Natural killer cell (primary cell): ENCODE data around the gene SEPHS1. TPM values are rescaled to one million over a fixed set of nuclear protein-coding genes. Genes with fewer than 3 reads are reported as not detected.

Experiments used
- ATAC-seq, 3 donors: fragments of 150-1000 bp in 2 of 3; fragments of 200-7000 bp in 1 of 3; cut with Tn5 transposase; 1 replicate in 1 of 3; 2 replicates in 2 of 3; pipeline ENCODE4 v1.10.0; 2021; ENCODE audit warnings: mild to moderate bottlenecking in 2 of 3, moderate library complexity in 2 of 3
- DNase-seq, 2 donors: peaks; one replicate each; pipeline versions ENCODE4 v3.0.0 to v3.0.0-alpha.2; 2013 to 2021; ENCODE audit warnings: mixed read lengths in 1 of 2
- H3K27ac ChIP-seq: one replicate; pipeline ENCODE4 v1.5.1; 2013; ENCODE audit warnings: mild to moderate bottlenecking, low read length
- H3K27me3 ChIP-seq: one replicate; pipeline ENCODE4 v1.6.1; 2013; ENCODE audit warnings: low read length; ENCODE audit not compliant: control insufficient read depth, insufficient read depth
- H3K36me3 ChIP-seq: one replicate; pipeline ENCODE4 v1.6.1; 2013; ENCODE audit warnings: low read length; ENCODE audit not compliant: control insufficient read depth, insufficient read depth
- H3K4me1 ChIP-seq: one replicate; pipeline ENCODE4 v1.6.1; 2013; ENCODE audit warnings: low read length; ENCODE audit not compliant: control insufficient read depth, insufficient read depth
- H3K4me3 ChIP-seq: one replicate; pipeline ENCODE4 v1.5.1; 2013; ENCODE audit warnings: low read length
- H3K9me3 ChIP-seq: one replicate; pipeline ENCODE4 v1.6.1; 2013; ENCODE audit warnings: low read length; ENCODE audit not compliant: control insufficient read depth, insufficient read depth
- H3K27ac Mint-ChIP-seq, 2 donors: one replicate each; pipeline ENCODE4 v1.8.0; 2022; ENCODE audit warnings: mild to moderate bottlenecking in 2 of 2, mixed read lengths in 2 of 2, moderate library complexity in 1 of 2
- H3K27me3 Mint-ChIP-seq, 2 donors: one replicate each; pipeline ENCODE4 v1.8.0; 2022; ENCODE audit warnings: low read depth in 2 of 2, mixed read lengths in 2 of 2
- H3K36me3 Mint-ChIP-seq: one replicate; pipeline ENCODE4 v1.8.0; 2022; ENCODE audit warnings: mixed read lengths
- H3K4me1 Mint-ChIP-seq, 2 donors: one replicate each; pipeline ENCODE4 v1.8.0; 2022; ENCODE audit warnings: mixed read lengths in 2 of 2
- H3K4me3 Mint-ChIP-seq: one replicate; pipeline ENCODE4 v1.8.0; 2022; ENCODE audit warnings: mild to moderate bottlenecking, moderate library complexity, mixed read lengths
- H3K9me3 Mint-ChIP-seq, 2 donors: one replicate each; pipeline ENCODE4 v1.8.0; 2022; ENCODE audit warnings: mixed read lengths in 2 of 2
- WGBS: methylation state at CpG from one replicate; pipeline ENCODE4 v1.1.7; 2013; ENCODE audit warnings: missing lambda C conversion rate; ENCODE audit not compliant: insufficient coverage; 5-methylcytosine and 5-hydroxymethylcytosine counted together
- intact Hi-C: fragments of 100-400 bp; cut with micrococcal nuclease; formaldehyde crosslinking; loops from one replicate; pipeline ENCODE4 v1.14.2; 2022
- total RNA-seq, 4 donors: library from RNA; stranded (reverse); fragments of 120-200 nt in 1 of 4; gene quantifications; one replicate each; pipeline versions ENCODE4 v1.2.3 to v1.2.4, GENCODE V29; 2013 to 2022
- TF ChIP-seq, protein P1 (sequence below): fragments of 200-600 bp; IDR thresholded peaks from one replicate; pipeline ENCODE4 v1.8.0; 2022; ENCODE audit warnings: antibody characterized with exemption

The SEPHS1 gene
- total RNA-seq, 3 donors from 2014 or later (not counting 1 experiment from before 2014, with no cell fraction given) = 20.4 to 28.2 (median 23.4) TPM

DNA sequence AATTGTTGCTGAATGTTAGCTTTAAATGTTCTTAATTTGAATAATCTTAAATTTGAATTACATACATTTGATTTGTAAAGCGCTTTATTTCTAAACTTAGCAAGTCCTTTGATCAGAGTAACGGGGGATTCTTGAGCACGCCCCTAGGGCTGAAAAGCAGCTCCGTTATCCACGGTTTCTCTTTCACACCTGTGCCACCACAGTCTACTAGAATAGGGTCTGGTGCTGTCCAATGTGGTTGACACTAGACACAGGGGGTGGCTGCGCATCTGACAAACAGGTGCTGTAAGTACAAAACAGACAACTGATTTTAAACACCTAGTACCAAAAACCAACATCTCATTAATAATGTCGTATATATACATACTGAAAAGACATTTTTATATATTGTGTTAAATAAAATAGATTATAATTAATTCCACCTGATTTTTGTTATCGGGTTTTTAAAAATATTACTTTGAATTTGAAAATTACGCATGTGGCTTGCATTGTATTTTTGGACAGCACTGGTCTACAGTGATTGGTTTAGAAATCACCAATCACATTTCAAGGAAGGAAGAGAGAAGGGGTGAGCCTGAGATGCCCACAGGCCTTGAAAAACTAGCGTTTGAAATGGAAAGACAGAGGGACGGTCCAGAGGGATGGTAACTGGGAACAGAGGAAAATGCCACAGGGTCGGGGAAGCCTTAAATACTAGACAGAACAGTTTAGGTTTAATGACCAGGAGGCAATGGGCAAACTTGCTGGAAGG, 7.3 kb downstream of the SEPHS1 start:
- Histone ChIP-seq H3K27ac (peak overlapping the region; percentile 14), H3K9me3 (no peaks in the 10 kb centered on the region), H3K27me3 (no peaks in the 10 kb centered on the region), H3K4me1 (peaks cover 9% of the 10 kb centered on the region), H3K4me3 (no peak overlapping the region), H3K36me3 (peaks cover 7% of the 10 kb centered on the region)
- 56% methylated on average over 10 of the region's 12 CpGs for WGBS
- Mint-ChIP-seq H3K4me1 (peaks cover 19 to 21% of the 10 kb centered on the region in 2 donors), H3K27ac (peak overlapping the region; percentile 59 to 67), H3K9me3 (no peaks in the 10 kb centered on the region), H3K36me3 (no peaks in the 10 kb centered on the region), H3K27me3 (no peaks in the 10 kb centered on the region), H3K4me3 (peak overlapping the region; percentile 70)
- intact Hi-C loops = no loop called here
- DNase-seq (peak in 1 of 2 donors; percentile 63), ATAC-seq (peak; percentile 88 to 99 (median 96))
- TF ChIP-seq, protein P1, sequence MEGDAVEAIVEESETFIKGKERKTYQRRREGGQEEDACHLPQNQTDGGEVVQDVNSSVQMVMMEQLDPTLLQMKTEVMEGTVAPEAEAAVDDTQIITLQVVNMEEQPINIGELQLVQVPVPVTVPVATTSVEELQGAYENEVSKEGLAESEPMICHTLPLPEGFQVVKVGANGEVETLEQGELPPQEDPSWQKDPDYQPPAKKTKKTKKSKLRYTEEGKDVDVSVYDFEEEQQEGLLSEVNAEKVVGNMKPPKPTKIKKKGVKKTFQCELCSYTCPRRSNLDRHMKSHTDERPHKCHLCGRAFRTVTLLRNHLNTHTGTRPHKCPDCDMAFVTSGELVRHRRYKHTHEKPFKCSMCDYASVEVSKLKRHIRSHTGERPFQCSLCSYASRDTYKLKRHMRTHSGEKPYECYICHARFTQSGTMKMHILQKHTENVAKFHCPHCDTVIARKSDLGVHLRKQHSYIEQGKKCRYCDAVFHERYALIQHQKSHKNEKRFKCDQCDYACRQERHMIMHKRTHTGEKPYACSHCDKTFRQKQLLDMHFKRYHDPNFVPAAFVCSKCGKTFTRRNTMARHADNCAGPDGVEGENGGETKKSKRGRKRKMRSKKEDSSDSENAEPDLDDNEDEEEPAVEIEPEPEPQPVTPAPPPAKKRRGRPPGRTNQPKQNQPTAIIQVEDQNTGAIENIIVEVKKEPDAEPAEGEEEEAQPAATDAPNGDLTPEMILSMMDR = no peak

DNA sequence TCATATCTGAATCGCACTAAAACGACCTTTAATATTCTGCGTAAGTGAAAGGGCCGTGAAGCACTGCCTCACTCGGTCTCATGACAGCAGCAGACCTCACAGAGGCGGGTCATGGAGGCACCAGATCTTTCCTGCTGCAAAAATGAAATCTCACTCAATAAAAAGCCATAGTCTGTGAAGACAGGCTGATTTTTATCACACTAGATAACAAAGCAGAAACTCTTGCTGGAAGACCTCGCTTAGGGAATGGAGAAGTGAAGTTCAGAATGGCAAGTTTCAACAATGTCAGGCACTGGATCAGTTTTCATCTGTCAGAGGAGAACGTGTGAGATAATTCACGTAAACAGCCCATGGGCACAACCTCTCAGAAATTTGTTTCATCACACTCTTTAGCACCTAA, 8.0 kb downstream of the SEPHS1 start:
- H3K27me3 Mint-ChIP-seq = no peaks in the 10 kb centered on the region
- H3K9me3 Mint-ChIP-seq = no peaks in the 10 kb centered on the region
- H3K4me1 Mint-ChIP-seq = peaks cover 19 to 20% of the 10 kb centered on the region in 2 donors
- Histone ChIP-seq H3K36me3 (peaks cover 8% of the 10 kb centered on the region), H3K27me3 (no peaks in the 10 kb centered on the region), H3K4me3 (no peak overlapping the region), H3K4me1 (peaks cover 9% of the 10 kb centered on the region), H3K27ac (peak overlapping the region; percentile 14), H3K9me3 (no peaks in the 10 kb centered on the region)
- TF ChIP-seq, protein P1 = no peak
- 88% methylated on average over 9 of the region's 9 CpGs for WGBS
- ATAC-seq = peak in 1 of 3 donors; percentile 27
- no peak for DNase-seq
- peak overlapping the region; percentile 70 for H3K4me3 Mint-ChIP-seq
- intact Hi-C loops = no loop called here
- H3K36me3 Mint-ChIP-seq = no peaks in the 10 kb centered on the region
- peak overlapping the region; percentile 59 to 67 for H3K27ac Mint-ChIP-seq

DNA sequence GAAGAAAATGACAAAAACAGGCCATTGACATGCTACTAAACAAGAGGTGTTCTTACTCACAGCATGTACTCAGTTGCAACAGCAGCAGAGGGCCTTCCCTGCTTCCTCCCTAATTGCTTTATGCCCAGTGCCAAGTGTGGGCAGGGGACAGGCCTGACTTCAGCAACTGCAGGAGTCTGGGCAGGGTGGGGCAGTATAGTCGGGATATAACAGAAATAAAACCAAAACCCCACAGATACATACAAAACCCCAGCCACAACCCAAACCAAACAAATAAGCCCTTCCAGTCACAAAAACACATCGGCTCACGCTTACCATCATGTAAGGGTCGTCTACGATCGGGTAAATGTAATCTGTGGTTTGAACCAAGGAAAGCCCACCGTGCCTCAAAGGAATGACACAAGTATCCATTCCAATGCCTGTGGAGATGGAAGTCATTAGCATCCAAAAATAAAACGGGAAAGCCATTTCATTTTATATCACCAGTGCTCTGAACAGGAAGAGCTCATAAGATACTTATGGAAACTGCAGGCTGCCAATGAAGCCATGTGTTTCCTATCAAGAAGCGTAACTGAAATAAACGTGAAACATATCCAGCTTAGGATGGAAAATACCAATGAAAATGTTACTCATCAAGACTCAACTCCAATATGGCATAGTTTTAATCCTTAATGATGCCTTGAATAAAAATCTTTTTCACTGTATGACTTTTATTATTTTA, 9.5 kb downstream of the SEPHS1 start:
- Histone ChIP-seq H3K27me3 (no peaks in the 10 kb centered on the region), H3K4me3 (no peak overlapping the region), H3K9me3 (no peaks in the 10 kb centered on the region), H3K36me3 (peaks cover 9% of the 10 kb centered on the region), H3K27ac (no peak overlapping the region), H3K4me1 (peaks cover 9% of the 10 kb centered on the region)
- no peak for ATAC-seq
- Mint-ChIP-seq H3K9me3 (no peaks in the 10 kb centered on the region), H3K27ac (no peak overlapping the region), H3K27me3 (no peaks in the 10 kb centered on the region), H3K4me1 (peaks cover 19 to 20% of the 10 kb centered on the region in 2 donors), H3K4me3 (no peak overlapping the region), H3K36me3 (no peaks in the 10 kb centered on the region)
- no peak for DNase-seq
- TF ChIP-seq, protein P1 = no peak
- intact Hi-C loops = no loop called here
- 95% methylated on average over 9 of the region's 10 CpGs for WGBS
